GM19397 (cell line): ENCODE data around the gene AGMO.

Source experiments
- ATAC-seq: cut with Tn5 transposase; IDR thresholded peaks from one replicate; pipeline ENCODE4 v1.9.1; 2021; ENCODE audit warnings: mild to moderate bottlenecking, moderate library complexity; ENCODE audit not compliant: unreplicated experiment

The AGMO gene

DNA sequence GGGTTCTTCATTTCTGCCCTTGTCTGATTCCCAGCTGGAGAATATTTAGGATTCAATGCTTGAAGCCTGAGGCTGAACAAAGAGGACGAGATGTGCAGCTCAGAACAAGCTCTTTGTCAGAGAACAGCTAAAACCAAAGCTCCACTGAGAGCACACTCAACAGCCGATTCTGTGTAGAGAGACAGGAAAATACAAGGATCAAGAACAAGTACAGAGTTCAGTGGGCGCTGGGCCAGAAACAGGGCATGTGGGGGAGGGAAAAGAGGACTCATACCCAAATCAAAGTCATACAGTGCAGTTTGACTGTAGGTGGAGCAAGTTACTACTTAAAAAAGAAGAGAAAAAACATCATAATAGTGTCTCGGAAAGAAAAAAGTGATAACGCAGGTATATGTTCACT, at the start of gene AGMO:
Gene AGMO (minus strand): TSS at position 181 of the 400 bp plus-strand sequence.
- ATAC-seq: no peak

- ATAC-seq: no peak
These were observed 48.7 kb upstream of the AGMO start for GRCh38 chr7:15610503-15610902.

DNA sequence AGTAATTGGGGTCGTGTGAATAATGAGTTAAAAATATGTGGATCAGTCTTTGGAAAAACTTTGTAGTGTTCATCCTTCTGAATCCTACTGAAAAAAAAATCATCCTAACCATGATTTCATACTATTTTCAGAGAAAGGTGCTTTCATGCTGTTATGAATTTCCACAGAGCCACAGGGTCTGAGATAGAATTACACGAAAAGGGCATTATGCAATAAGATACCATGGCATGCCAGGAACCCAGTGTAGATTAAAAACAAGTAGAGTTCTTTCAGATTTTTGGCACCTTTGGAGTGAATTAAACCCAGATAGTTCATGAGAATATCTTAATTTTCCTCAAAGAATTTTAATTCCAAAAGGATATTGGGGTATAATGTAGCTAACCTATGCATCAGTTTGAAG, 47.5 kb upstream of the AGMO start:
- ATAC-seq: no peak

- ATAC-seq: no peak
These were observed 45.9 kb upstream of the AGMO start for GRCh38 chr7:15607529-15608210.

DNA sequence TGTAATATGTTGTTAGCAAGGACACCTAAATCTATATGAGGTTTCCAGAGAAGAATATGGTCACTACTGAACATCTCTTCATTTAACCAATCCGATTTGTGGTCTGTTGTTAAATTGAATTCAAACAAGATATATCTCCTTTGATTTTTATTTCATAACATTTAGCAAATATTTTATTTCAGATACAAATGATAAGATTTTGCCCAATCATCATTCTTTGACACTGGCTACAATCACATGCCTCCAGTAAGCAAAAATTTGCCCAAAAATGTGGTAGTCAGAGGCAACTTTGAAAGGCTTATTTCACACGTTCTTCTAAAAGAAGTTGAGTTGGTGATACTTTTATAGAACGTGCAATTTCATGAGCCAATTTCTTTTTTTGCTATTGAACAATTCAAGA, 44.7 kb upstream of the AGMO start:
- no peak for ATAC-seq

DNA sequence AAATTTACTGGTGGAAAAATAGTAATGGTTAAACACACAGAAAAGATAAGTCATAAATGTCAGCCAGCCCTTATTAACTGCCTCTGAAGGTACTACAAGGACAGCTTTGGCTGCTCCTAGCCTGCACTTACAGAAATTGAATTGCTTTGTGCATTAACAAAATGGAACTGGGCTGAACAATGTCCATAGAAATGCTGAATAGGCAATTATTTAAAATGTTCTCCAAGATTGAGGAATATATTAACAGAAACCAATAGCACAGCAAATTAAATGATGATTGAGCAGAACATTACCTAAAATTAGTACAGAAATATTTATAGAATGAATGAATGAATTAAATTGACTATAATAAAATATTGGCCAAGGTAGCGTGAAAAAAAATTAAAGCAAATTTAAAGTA, 42.4 kb upstream of the AGMO start:
- no peak for ATAC-seq

- ATAC-seq: no peak
These were observed 41.3 kb upstream of the AGMO start for GRCh38 chr7:15603124-15603523.

DNA sequence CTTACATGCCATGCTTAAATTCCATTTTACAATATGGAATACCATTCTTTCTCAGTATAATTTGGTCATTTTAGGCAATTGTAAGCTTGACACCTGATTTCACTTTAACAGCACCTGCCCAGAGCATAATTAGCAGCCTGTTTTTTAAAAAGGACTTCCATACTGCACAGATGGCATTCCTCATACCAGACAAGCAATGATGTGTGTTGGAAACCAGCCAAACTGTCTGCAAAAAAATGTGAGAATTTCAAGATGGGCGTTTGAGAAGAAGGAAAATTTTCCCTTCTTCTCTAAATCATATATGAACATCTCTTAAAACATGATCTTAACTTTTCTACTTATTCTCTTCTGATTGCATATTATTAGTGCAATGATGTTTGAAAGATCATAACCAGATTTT, 40.4 kb upstream of the AGMO start:
- no peak for ATAC-seq

- no peak for ATAC-seq
These were observed 39.4 kb upstream of the AGMO start for GRCh38 chr7:15601175-15601574.

GRCh38 chr7:15600298-15600697, 38.5 kb upstream of the AGMO start:
- no peak for ATAC-seq

GRCh38 chr7:15594461-15594860, 32.6 kb upstream of the AGMO start:
- ATAC-seq: no peak

GRCh38 chr7:15593382-15593781, 31.6 kb upstream of the AGMO start:
- ATAC-seq: no peak

GRCh38 chr7:15586266-15586665, 24.5 kb upstream of the AGMO start:
- ATAC-seq: no peak

- no peak for ATAC-seq
These were observed 22.8 kb upstream of the AGMO start for GRCh38 chr7:15584575-15584974.

GRCh38 chr7:15582773-15583172, 21.0 kb upstream of the AGMO start:
- no peak for ATAC-seq

DNA sequence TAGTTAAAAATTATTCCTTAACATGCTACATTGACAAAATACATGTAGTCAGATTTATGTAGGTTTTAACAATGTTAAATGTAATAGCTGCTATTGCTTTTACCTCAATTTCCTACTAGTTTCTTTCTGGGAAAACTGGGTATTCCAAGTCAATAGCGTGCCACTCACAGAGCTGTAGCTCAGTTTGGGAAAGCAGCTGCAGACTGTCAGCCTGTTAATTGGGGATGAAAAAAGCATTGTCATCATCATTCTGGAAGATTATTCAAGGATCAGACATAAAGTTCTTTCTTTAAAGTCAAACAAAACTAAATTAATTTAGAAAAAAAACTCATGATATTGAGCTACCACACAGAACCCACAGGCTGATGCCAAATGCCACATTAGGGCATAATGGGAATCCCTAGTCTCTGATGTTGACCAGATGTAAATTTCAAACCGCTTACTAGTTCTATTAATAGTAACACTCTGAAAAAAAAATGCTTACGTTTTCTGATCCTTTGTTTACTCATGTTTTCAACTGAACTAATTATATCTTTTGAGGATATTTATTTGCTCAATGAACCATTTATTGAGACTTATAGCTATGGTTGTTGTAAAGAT, 19.6 kb upstream of the AGMO start:
- ATAC-seq: no peak

- ATAC-seq: no peak
These were observed 19.0 kb upstream of the AGMO start for GRCh38 chr7:15580604-15581351.

GRCh38 chr7:15577600-15577999, 15.8 kb upstream of the AGMO start:
- no peak for ATAC-seq

DNA sequence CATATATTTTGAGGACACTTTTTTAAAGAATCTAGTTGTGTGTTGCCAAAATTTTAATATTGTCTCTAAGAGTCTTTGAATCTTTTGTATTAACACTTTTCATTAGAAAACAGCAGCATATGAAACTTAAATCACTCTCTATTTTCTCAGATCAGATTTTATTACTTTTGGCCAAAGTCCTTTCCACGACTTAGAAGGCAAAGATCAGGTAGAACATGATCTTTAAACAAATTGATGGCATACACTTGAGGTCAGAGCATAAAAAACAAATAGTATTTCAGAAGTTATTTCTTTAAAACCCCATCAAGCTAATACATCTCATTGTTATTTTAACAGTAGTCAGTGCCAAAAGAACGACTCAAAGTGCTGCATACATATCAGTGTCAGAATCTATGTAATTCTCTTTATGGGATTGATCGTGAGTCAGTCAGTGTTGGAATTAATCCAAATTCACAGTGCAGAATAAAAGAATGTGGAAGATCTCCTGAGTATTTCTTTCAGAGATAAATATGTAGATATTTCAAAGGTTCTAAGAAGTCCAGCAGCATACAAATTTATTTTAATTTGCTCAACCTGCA, 9.6 kb upstream of the AGMO start:
- ATAC-seq: no peak

DNA sequence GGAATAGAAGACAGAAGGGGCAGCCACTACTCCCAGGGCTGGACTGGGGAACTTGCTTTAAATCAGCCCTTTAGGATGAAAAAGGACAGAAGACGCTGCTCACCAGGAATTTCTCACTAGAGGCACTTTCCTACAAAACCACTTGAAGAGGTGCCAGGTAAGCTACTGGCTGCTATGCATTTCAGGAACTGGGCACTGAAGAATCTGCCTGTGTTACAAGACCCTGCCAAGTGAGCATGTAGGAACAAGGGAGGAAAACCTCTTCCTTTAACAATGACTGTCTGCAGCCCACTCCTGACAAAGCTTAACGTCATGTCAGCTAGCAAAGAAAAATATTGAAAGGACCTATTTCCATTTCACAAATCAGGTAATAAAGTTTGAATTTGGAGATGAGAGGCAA, 5.8 kb upstream of the AGMO start:
- ATAC-seq: no peak

DNA sequence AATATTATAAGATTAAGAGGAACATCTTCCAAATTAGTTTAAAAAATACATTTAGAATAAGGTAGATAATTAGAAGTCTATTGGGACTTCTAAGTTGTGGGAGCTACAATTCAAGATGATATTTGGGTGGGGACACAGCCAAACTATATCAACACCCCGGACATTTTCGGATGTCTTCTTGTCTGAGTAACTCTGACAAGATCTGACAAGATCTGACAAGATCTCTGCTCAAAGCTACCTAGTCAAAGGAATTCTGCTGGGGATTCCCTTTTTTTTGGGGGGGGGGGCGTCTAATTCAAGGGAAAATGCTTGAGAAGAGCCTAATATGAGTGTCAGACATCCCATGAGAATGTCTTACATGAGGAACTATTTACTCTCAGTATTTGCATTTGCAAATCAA, 5.2 kb upstream of the AGMO start:
- no peak for ATAC-seq

GRCh38 chr7:15566476-15566875, 4.7 kb upstream of the AGMO start:
- no peak for ATAC-seq
